H9 (cell line): ENCODE results near the gene MFRP. TPM values are rescaled to one million over a fixed set of nuclear protein-coding genes. Genes with fewer than 3 reads are reported as not detected.

Experiments
- DNase-seq: peaks from one replicate; pipeline ENCODE4 v3.0.0-alpha.2; 2017
- H2AFZ ChIP-seq: one replicate; pipeline ENCODE4 v1.6.1; 2013; ENCODE audit warnings: mild to moderate bottlenecking, low read length, control low read depth, moderate library complexity
- H2AK5ac ChIP-seq: 2 replicates; pipeline ENCODE4 v1.6.1; 2013; ENCODE audit warnings: low read length, control low read depth, mixed read lengths; ENCODE audit not compliant: insufficient read length
- H2BK120ac ChIP-seq: one replicate; pipeline ENCODE4 v1.6.1; 2013; ENCODE audit warnings: low read depth, mild to moderate bottlenecking, low read length, control low read depth, inconsistent platforms; ENCODE audit not compliant: poor library complexity, severe bottlenecking
- H2BK12ac ChIP-seq: 2 replicates; pipeline ENCODE4 v1.6.1; 2013; ENCODE audit warnings: low read length, control low read depth, mixed read lengths, low read depth; ENCODE audit not compliant: insufficient read length
- H2BK15ac ChIP-seq: 2 replicates; pipeline ENCODE4 v1.6.1; 2013; ENCODE audit warnings: low read depth, low read length, control low read depth
- H2BK20ac ChIP-seq: one replicate; pipeline ENCODE4 v1.6.1; 2013; ENCODE audit warnings: low read depth, mild to moderate bottlenecking, low read length, control low read depth, inconsistent platforms; ENCODE audit not compliant: poor library complexity, severe bottlenecking
- H2BK5ac ChIP-seq: 2 replicates; pipeline ENCODE4 v1.6.1; 2013; ENCODE audit warnings: low read length, control low read depth, mixed read lengths; ENCODE audit not compliant: insufficient read length
- H3K14ac ChIP-seq: 2 replicates; pipeline ENCODE4 v1.6.1; 2013; ENCODE audit warnings: low read length, control low read depth; ENCODE audit not compliant: insufficient read depth
- H3K18ac ChIP-seq: 2 replicates; pipeline ENCODE4 v1.6.1; 2013; ENCODE audit warnings: low read depth, mild to moderate bottlenecking, mixed read lengths, low read length, control low read depth; ENCODE audit not compliant: insufficient read length
- H3K23ac ChIP-seq: 2 replicates; pipeline ENCODE4 v1.6.1; 2013; ENCODE audit warnings: low read length, control low read depth, mixed read lengths, low read depth; ENCODE audit not compliant: insufficient read length
- H3K23me2 ChIP-seq: 2 replicates; pipeline ENCODE4 v1.6.1; 2013; ENCODE audit warnings: low read depth, mild to moderate bottlenecking, mixed read lengths, low read length, control low read depth; ENCODE audit not compliant: insufficient read length, poor library complexity, severe bottlenecking
- H3K27ac ChIP-seq: 2 replicates; pipeline ENCODE4 v1.5.1; 2013; ENCODE audit warnings: low read length, control low read depth, mixed read lengths, low read depth; ENCODE audit not compliant: insufficient read length
- H3K27me3 ChIP-seq: 2 replicates; pipeline ENCODE4 v1.6.1; 2013; ENCODE audit warnings: low read length, control low read depth, inconsistent platforms; ENCODE audit not compliant: insufficient read depth
- H3K4ac ChIP-seq: 2 replicates; pipeline ENCODE4 v1.6.1; 2013; ENCODE audit warnings: low read depth, mild to moderate bottlenecking, control low read depth, inconsistent platforms, low read length, moderate library complexity
- H3K4me1 ChIP-seq: 2 replicates; pipeline ENCODE4 v1.6.1; 2013; ENCODE audit warnings: low read length, control low read depth, inconsistent platforms; ENCODE audit not compliant: insufficient read depth
- H3K4me2 ChIP-seq: 2 replicates; pipeline ENCODE4 v1.6.1; 2013; ENCODE audit warnings: low read length, control low read depth, mixed read lengths; ENCODE audit not compliant: insufficient read length, insufficient read depth
- H3K56ac ChIP-seq: 2 replicates; pipeline ENCODE4 v1.6.1; 2013; ENCODE audit warnings: low read depth, mild to moderate bottlenecking, mixed read lengths, low read length, control low read depth; ENCODE audit not compliant: insufficient read length
- H3K79me1 ChIP-seq: 2 replicates; pipeline ENCODE4 v1.6.1; 2013; ENCODE audit warnings: low read depth, mild to moderate bottlenecking, moderate library complexity, low read length, control low read depth, inconsistent platforms; ENCODE audit not compliant: insufficient read depth, poor library complexity, severe bottlenecking
- H3K79me2 ChIP-seq: 2 replicates; pipeline ENCODE4 v1.6.1; 2013; ENCODE audit warnings: low read length, control low read depth, inconsistent platforms; ENCODE audit not compliant: insufficient read depth
- H3K9ac ChIP-seq: 2 replicates; pipeline ENCODE4 v1.6.1; 2013; ENCODE audit warnings: low read length, control low read depth, mixed read lengths; ENCODE audit not compliant: insufficient read length; ENCODE audit errors: extremely low read depth
- H3K9me3 ChIP-seq: one replicate; pipeline ENCODE4 v1.6.1; 2013; ENCODE audit warnings: low read depth, low read length, inconsistent platforms; ENCODE audit not compliant: control insufficient read depth
- H3T11ph ChIP-seq: one replicate; pipeline ENCODE4 v1.6.1; 2013; ENCODE audit warnings: mild to moderate bottlenecking, low read length, control low read depth, inconsistent platforms
- H4K20me1 ChIP-seq: one replicate; pipeline ENCODE4 v1.6.1; 2013; ENCODE audit not compliant: control insufficient read depth, insufficient read length, insufficient read depth
- H4K5ac ChIP-seq: 2 replicates; pipeline ENCODE4 v1.6.1; 2013; ENCODE audit warnings: low read depth, mild to moderate bottlenecking, mixed read lengths, low read length, control low read depth; ENCODE audit not compliant: insufficient read length
- H4K8ac ChIP-seq: replicated peaks from 2 replicates; pipeline ENCODE4 v1.6.1; 2013; ENCODE audit warnings: low read length, control low read depth, mixed read lengths, low read depth; ENCODE audit not compliant: insufficient read length
- H4K91ac ChIP-seq: 2 replicates; pipeline ENCODE4 v1.6.1; 2013; ENCODE audit warnings: low read depth, mild to moderate bottlenecking, moderate library complexity, mixed read lengths, low read length, control low read depth; ENCODE audit not compliant: insufficient read length
- H3K27ac Mint-ChIP-seq, 3 experiments: 2 replicates in 2 of 3; 3 replicates in 1 of 3; pipeline ENCODE4 v1.8.0; 2020 to 2021; ENCODE audit warnings: mixed read lengths in 3 of 3, mild to moderate bottlenecking in 1 of 3, moderate library complexity in 1 of 3
- H3K27me3 Mint-ChIP-seq: 2 replicates; pipeline ENCODE4 v1.8.0; 2021; ENCODE audit warnings: low read depth, mild to moderate bottlenecking, moderate library complexity, mixed read lengths
- H3K36me3 Mint-ChIP-seq, 3 experiments: 2 replicates in 2 of 3; 3 replicates in 1 of 3; pipeline ENCODE4 v1.8.0; 2020 to 2021; ENCODE audit warnings: low read depth in 3 of 3, mixed read lengths in 3 of 3; ENCODE audit not compliant: insufficient read depth in 1 of 3
- H3K4me1 Mint-ChIP-seq, 2 experiments: 2 replicates each; pipeline ENCODE4 v1.8.0; 2020; ENCODE audit warnings: mixed read lengths in 2 of 2
- H3K4me3 Mint-ChIP-seq, 2 experiments: 2 replicates in 1 of 2; 3 replicates in 1 of 2; pipeline ENCODE4 v1.8.0; 2020 to 2021; ENCODE audit warnings: mild to moderate bottlenecking in 2 of 2, mixed read lengths in 2 of 2, moderate library complexity in 1 of 2
- H3K9me3 Mint-ChIP-seq, 2 experiments: 2 replicates in 1 of 2; 3 replicates in 1 of 2; pipeline ENCODE4 v1.8.0; 2020; ENCODE audit warnings: mild to moderate bottlenecking in 2 of 2, mixed read lengths in 2 of 2, moderate library complexity in 1 of 2
- WGBS: extraction: QIAGEN DNeasy Blood & Tissue Kit; methylation state at CpG from one replicate; pipeline ENCODE4 v1.1.7; 2013; ENCODE audit warnings: missing lambda C conversion rate, low lambda C conversion rate, mixed read lengths; ENCODE audit not compliant: insufficient read length; ENCODE audit errors: extremely low coverage; 5-methylcytosine and 5-hydroxymethylcytosine counted together
- microRNA-seq: library from miRNA; unstranded; fragments of <30 nt; microRNA quantifications from one replicate; pipeline ENCODE4, GENCODE V29; 2020; ENCODE audit warnings: borderline microRNAs expressed
- total RNA-seq: library from RNA; stranded (reverse); gene quantifications from 2 replicates; pipeline ENCODE4 v1.2.1, GENCODE V29; 2021
- TF ChIP-seq, protein P1 (sequence below): fragments of 200-600 bp; sonication (generic); conservative IDR thresholded peaks from 3 replicates; pipeline ENCODE4 v1.8.0; 2021; ENCODE audit warnings: antibody characterized with exemption, mild to moderate bottlenecking

Gene MFRP
- total RNA-seq, 1 experiment from 2014 or later, result not detected

DNA sequence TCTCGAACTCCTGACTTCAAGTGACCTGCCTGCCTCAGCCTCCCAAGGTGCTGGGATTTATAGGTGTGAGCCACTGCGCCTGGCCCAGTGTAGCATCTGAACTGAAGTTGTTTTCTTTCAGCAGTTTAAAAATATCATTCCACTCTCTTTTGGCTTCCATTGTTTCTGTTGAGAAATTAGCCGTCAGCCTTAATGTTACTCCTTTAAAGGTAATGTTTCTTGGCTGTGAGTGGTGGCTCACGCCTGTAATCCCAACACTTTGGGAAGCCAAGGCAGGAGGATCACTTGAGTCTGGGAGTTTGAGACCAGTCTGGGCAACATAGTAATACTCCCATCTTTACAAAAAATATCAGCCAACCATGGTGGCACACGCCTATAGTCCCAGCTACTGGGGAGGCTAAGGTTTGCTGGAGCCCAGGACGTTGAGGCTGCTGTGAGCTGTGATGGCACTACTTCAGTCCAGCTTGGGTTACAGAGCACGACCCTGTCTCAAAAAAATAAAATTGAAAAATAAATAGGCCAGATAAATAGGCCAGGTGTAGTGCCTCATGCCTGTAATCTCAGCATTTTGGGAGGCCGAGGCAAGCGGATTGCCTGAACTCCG is 55.5 kb downstream of the MFRP start:
- no peak overlapping the region for H2BK20ac ChIP-seq
- no peaks in the 10 kb centered on the region for H3K79me1 ChIP-seq
- Mint-ChIP-seq H3K9me3 (peaks cover 0 to 4% of the 10 kb centered on the region in 2 experiments; a peak in 2 of 5 replicates), H3K36me3 (peaks cover 31 to 64% (median 45%) of the 10 kb centered on the region in 3 experiments; a peak in 6 of 7 replicates), H3K27me3 (no peaks in the 10 kb centered on the region), H3K4me3 (no peak overlapping the region), H3K4me1 (no peaks in the 10 kb centered on the region), H3K27ac (no peak overlapping the region)
- H3K4ac ChIP-seq, result no peak overlapping the region
- no peak overlapping the region for H3K27ac ChIP-seq
- H4K91ac ChIP-seq, result no peak overlapping the region
- H3K27me3 ChIP-seq, result no peaks in the 10 kb centered on the region
- no peak overlapping the region for H2AK5ac ChIP-seq
- TF ChIP-seq, protein P1, sequence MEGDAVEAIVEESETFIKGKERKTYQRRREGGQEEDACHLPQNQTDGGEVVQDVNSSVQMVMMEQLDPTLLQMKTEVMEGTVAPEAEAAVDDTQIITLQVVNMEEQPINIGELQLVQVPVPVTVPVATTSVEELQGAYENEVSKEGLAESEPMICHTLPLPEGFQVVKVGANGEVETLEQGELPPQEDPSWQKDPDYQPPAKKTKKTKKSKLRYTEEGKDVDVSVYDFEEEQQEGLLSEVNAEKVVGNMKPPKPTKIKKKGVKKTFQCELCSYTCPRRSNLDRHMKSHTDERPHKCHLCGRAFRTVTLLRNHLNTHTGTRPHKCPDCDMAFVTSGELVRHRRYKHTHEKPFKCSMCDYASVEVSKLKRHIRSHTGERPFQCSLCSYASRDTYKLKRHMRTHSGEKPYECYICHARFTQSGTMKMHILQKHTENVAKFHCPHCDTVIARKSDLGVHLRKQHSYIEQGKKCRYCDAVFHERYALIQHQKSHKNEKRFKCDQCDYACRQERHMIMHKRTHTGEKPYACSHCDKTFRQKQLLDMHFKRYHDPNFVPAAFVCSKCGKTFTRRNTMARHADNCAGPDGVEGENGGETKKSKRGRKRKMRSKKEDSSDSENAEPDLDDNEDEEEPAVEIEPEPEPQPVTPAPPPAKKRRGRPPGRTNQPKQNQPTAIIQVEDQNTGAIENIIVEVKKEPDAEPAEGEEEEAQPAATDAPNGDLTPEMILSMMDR, result no peak
- no peak overlapping the region for H3K56ac ChIP-seq
- no peaks in the 10 kb centered on the region for H4K20me1 ChIP-seq
- no peak overlapping the region for H3K18ac ChIP-seq
- WGBS, result no CpG with 5 or more reads among the region's 10 CpGs
- no peaks in the 10 kb centered on the region for H3K79me2 ChIP-seq
- no peak overlapping the region for H2AFZ ChIP-seq
- DNase-seq, result no peak
- no peak overlapping the region for H3K14ac ChIP-seq
- H3K23ac ChIP-seq, result no peak overlapping the region
- H3K9ac ChIP-seq, result no peak overlapping the region
- H3K4me2 ChIP-seq, result no peak overlapping the region
- H2BK120ac ChIP-seq, result no peak overlapping the region
- H4K8ac ChIP-seq, result no peak overlapping the region
- H4K5ac ChIP-seq, result no peak overlapping the region
- no peaks in the 10 kb centered on the region for H3K9me3 ChIP-seq
- no peak overlapping the region for H3T11ph ChIP-seq
- no peak overlapping the region for H2BK5ac ChIP-seq
- H2BK12ac ChIP-seq, result no peak overlapping the region
- no peaks in the 10 kb centered on the region for H3K4me1 ChIP-seq
- no peak overlapping the region for H2BK15ac ChIP-seq
- H3K23me2 ChIP-seq, result no peaks in the 10 kb centered on the region

Small RNA genes lying within 50 kb of the gene (microRNA-seq; reads per million reads assigned to microRNA genes)
- gene MIR6756, result not detected

Other genes with a start within 250 kb of the MFRP start
- 43.6 and 44.5 TPM in 2 replicates for gene DPAGT1, start 244.9 kb downstream of the MFRP start, total RNA-seq
- gene C2CD2L, start 239.4 kb downstream of the MFRP start, total RNA-seq, result 5.5 and 5.6 TPM in 2 replicates
- 42.1 and 42.4 TPM in 2 replicates for gene HINFP, start 225.1 kb downstream of the MFRP start, total RNA-seq
- gene ABCG4, start 197.7 kb downstream of the MFRP start, total RNA-seq, result 0.68 and 1.2 TPM in 2 replicates
- gene NLRX1, start 178.0 kb downstream of the MFRP start, total RNA-seq, result 17.2 and 18.2 TPM in 2 replicates
- 0.39 TPM in 1 of 2 replicates, not detected in the other for gene NHERF4, start 161.2 kb downstream of the MFRP start, total RNA-seq
- gene CBL, start 140.4 kb downstream of the MFRP start, total RNA-seq, result 52.1 and 56.4 TPM in 2 replicates
- gene MCAM, start 29.6 kb downstream of the MFRP start, total RNA-seq, result 21.5 and 23.3 TPM in 2 replicates
- gene RNF26, start 12.2 kb downstream of the MFRP start, total RNA-seq, result 56.2 and 57.6 TPM in 2 replicates
- gene C1QTNF5, start 5.8 kb downstream of the MFRP start, total RNA-seq, result 0.33 and 0.59 TPM in 2 replicates
- 5.7 and 7.6 TPM in 2 replicates for gene USP2, start 35.0 kb upstream of the MFRP start, total RNA-seq
- gene THY1, start 76.5 kb upstream of the MFRP start, total RNA-seq, result 176 and 184 TPM in 2 replicates